ENCODE measurements around the gene HNRNPF. TPM values are rescaled to one million over a fixed set of nuclear protein-coding genes. Genes with fewer than 3 reads are reported as not detected.

The HNRNPF gene
- polyA plus RNA-seq, 1 experiment, result 172 TPM

- POLR2A ChIA-PET, result no interaction called here
- Histone ChIP-seq H3K27me3 (ENCODE audit: control insufficient read depth, insufficient read depth, low read length) (peaks cover 1% of the 10 kb centered on the region; the same call in 1 of the 2 replicates), H3K4me3 (ENCODE audit: low read depth, low read length) (no peak overlapping the region), H3K36me3 (ENCODE audit: control insufficient read depth, insufficient read depth, low read length) (no peaks in the 10 kb centered on the region)
- DNase-seq (ENCODE audit: low read depth), result no peak
- CTCF ChIA-PET, result no interaction called here
- TF ChIP-seq CTCF (IDR thresholded peaks at IDR 0.05; ENCODE audit: insufficient read depth, low read depth, low read length), result no peak
Observed at GRCh38 chr10:43344051-43344450, 64.9 kb downstream of the HNRNPF start.

DNA sequence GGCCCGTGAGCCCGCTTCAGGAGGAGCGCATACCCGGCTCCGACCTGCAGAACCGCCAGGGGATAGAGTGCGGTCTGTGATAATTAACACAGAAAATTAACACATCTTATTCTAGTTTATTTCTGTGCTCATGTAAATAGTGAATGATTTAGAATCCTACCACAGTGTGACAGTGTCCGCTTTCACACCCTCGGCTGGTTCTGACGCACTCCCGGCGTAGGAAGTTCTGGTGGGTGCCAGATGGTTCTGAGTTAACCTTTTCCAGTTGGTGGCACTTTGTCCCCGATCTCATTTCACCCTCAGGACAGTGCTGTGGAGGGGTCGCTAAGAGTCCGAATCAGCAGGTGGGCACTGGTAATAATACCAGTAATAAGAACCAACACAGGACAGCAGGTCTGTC is 65.9 kb downstream of the HNRNPF start:
- ChIA-PET POLR2A (no interaction called here), CTCF (no interaction called here)

DNA sequence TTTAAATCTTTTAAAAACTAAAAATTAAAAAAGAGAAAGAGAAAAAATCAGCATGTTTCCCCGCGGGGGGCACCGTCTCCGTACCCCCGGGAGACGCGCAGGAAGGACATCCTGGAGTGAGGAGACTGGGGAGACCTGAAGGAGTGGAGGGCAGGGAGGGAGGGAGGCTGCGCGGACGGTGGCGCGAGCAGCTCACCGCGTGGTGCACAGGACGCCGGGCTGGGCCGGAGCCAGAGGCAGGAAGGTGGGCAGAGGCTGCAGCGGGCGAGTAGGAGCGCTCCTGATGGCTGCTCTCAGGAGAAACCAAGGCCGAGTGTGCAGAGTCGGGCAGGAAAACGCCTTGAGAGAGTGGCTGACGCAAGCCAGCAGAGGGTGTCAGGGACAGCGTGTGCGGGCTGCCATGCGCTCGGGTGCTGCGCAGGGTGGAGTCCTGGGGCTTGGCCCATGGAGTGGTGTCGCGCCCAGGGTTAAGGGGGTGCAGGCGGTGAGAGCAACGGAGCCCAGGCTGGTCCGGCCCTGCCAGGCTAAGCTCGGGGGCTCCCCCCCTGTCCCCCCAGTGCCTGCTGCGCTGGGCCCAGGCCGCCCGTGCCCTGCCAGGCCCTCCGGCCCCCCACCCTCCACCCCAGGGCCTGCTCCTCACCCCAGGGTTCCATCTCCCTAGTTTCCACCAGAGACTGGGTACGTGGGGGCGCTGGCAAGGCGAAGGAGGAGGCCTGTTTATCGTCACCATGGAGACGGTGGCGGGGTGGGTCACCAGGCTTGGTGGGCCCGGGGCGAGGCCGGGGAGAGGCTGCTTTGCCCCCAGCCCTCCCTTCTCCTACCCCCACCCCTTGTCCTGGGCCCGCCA is 66.5 kb downstream of the HNRNPF start:
- CTCF ChIA-PET, result no interaction called here
- no peak for TF ChIP-seq CTCF (IDR thresholded peaks at IDR 0.05; ENCODE audit: insufficient read depth, low read depth, low read length)
- POLR2A ChIA-PET, result no interaction called here
- Histone ChIP-seq H3K27me3 (ENCODE audit: control insufficient read depth, insufficient read depth, low read length) (0 out of 2 replicates have a peak, but pooled peaks cover 5% of the 10 kb centered on the region), H3K4me3 (ENCODE audit: low read depth, low read length) (no peak overlapping the region), H3K36me3 (ENCODE audit: control insufficient read depth, insufficient read depth, low read length) (no peaks in the 10 kb centered on the region)
- no peak for DNase-seq (ENCODE audit: low read depth)

More for the DNA sequence above, 65.9 kb downstream of the HNRNPF start:
- TF ChIP-seq CTCF (IDR thresholded peaks at IDR 0.05; ENCODE audit: insufficient read depth, low read depth, low read length), result no peak
- no peak for DNase-seq (ENCODE audit: low read depth)
- H3K4me3 ChIP-seq (ENCODE audit: low read depth, low read length), result no peak overlapping the region
- 0 out of 2 replicates have a peak, but pooled peaks cover 5% of the 10 kb centered on the region for H3K27me3 ChIP-seq (ENCODE audit: control insufficient read depth, insufficient read depth, low read length)
- H3K36me3 ChIP-seq (ENCODE audit: control insufficient read depth, insufficient read depth, low read length), result no peaks in the 10 kb centered on the region

- POLR2A ChIA-PET, result no interaction called here
- Histone ChIP-seq H3K4me3 (ENCODE audit: low read depth, low read length) (no peak overlapping the region), H3K36me3 (ENCODE audit: control insufficient read depth, insufficient read depth, low read length) (no peaks in the 10 kb centered on the region), H3K27me3 (ENCODE audit: control insufficient read depth, insufficient read depth, low read length) (0 out of 2 replicates have a peak, but pooled peaks cover 5% of the 10 kb centered on the region)
- CTCF ChIA-PET, result interaction anchor here (1.3 kb wide), 1 partner anchor 9 kb away, joined by 3 read pairs; no protein-coding TSS in a partner anchor
- no peak for TF ChIP-seq CTCF (IDR thresholded peaks at IDR 0.05; ENCODE audit: insufficient read depth, low read depth, low read length)
- DNase-seq (ENCODE audit: low read depth), result no peak
Observed at GRCh38 chr10:43341450-43341849, 67.5 kb downstream of the HNRNPF start.

- Histone ChIP-seq H3K36me3 (ENCODE audit: control insufficient read depth, insufficient read depth, low read length) (no peaks in the 10 kb centered on the region), H3K4me3 (ENCODE audit: low read depth, low read length) (no peak overlapping the region), H3K27me3 (ENCODE audit: control insufficient read depth, insufficient read depth, low read length) (0 out of 2 replicates have a peak, but pooled peaks cover 5% of the 10 kb centered on the region)
- DNase-seq (ENCODE audit: low read depth), result no peak
- POLR2A ChIA-PET, result no interaction called here
- no peak for TF ChIP-seq CTCF (IDR thresholded peaks at IDR 0.05; ENCODE audit: insufficient read depth, low read depth, low read length)
- CTCF ChIA-PET, result interaction anchor here (1.3 kb wide), 1 partner anchor 10 kb away, joined by 3 read pairs; no protein-coding TSS in a partner anchor
Observed at GRCh38 chr10:43340619-43341018, 68.4 kb downstream of the HNRNPF start.
